KMS-11 (cell line): Measurements from ENCODE around the gene HIGD2A.

ENCODE experiments used
- H2AFZ ChIP-seq: fragments of 200-600 bp; sonication (generic); 2 replicates; pipeline ENCODE4 v1.6.1; 2016; ENCODE audit warnings: antibody characterized with exemption, mixed run types, low read depth
- H3K27ac ChIP-seq: fragments of 200-600 bp; sonication (generic); 2 replicates; pipeline ENCODE4 v1.6.1; 2016; ENCODE audit warnings: mild to moderate bottlenecking, mixed run types
- H3K27me3 ChIP-seq: fragments of 200-600 bp; sonication (generic); 2 replicates; pipeline ENCODE4 v1.6.1; 2017; ENCODE audit warnings: mild to moderate bottlenecking, low read depth, mixed run types, moderate library complexity; ENCODE audit not compliant: insufficient read depth
- H3K36me3 ChIP-seq: fragments of 200-600 bp; sonication (generic); 2 replicates; pipeline ENCODE4 v1.6.1; 2017; ENCODE audit warnings: mild to moderate bottlenecking, mixed run types; ENCODE audit not compliant: insufficient read depth
- H3K4me1 ChIP-seq: fragments of 200-600 bp; sonication (generic); 2 replicates; pipeline ENCODE4 v1.6.1; 2016; ENCODE audit warnings: mild to moderate bottlenecking, low read depth, mixed run types; ENCODE audit not compliant: poor library complexity, severe bottlenecking
- H3K4me2 ChIP-seq: fragments of 200-600 bp; sonication (generic); 2 replicates; pipeline ENCODE4 v1.7.0; 2016; ENCODE audit warnings: mild to moderate bottlenecking, mixed run types
- H3K4me3 ChIP-seq: fragments of 200-600 bp; sonication (generic); IDR thresholded peaks from 2 replicates; pipeline ENCODE4 v1.6.1; 2017; ENCODE audit warnings: low read depth, low read length, mixed read lengths; ENCODE audit not compliant: insufficient read depth
- H3K79me2 ChIP-seq: fragments of 200-600 bp; sonication (generic); 2 replicates; pipeline ENCODE4 v1.6.1; 2016; ENCODE audit warnings: low read depth, mixed run types; ENCODE audit not compliant: insufficient read depth
- H3K9ac ChIP-seq: fragments of 200-600 bp; sonication (generic); 2 replicates; pipeline ENCODE4 v1.6.1; 2016; ENCODE audit warnings: mild to moderate bottlenecking, mixed run types
- H4K20me1 ChIP-seq: fragments of 200-600 bp; sonication (generic); 2 replicates; pipeline ENCODE4 v1.6.1; 2016; ENCODE audit warnings: mild to moderate bottlenecking, mixed run types; ENCODE audit not compliant: insufficient read depth
- CTCF ChIP-seq: fragments of 200-600 bp; sonication (generic); conservative IDR thresholded peaks from 2 replicates; pipeline ENCODE4 v1.6.1; 2017; ENCODE audit warnings: low read depth, mild to moderate bottlenecking, antibody characterized with exemption, low read length, moderate library complexity, mixed read lengths

Gene HIGD2A

GRCh38 chr5:176432707-176433106, 44.2 kb downstream of the HIGD2A start:
- Histone ChIP-seq H3K27me3 (no peaks in the 10 kb centered on the region), H2AFZ (no peak overlapping the region), H3K27ac (no peak overlapping the region), H3K4me1 (peaks cover 18% of the 10 kb centered on the region), H3K36me3 (no peaks in the 10 kb centered on the region), H4K20me1 (no peaks in the 10 kb centered on the region), H3K9ac (no peak overlapping the region), H3K4me3 (no peak overlapping the region), H3K4me2 (no peak overlapping the region), H3K79me2 (no peaks in the 10 kb centered on the region)
- TF ChIP-seq CTCF = no peak

GRCh38 chr5:176436656-176437055, 48.1 kb downstream of the HIGD2A start:
- Histone ChIP-seq H3K4me2 (peak overlapping the region; percentile 57), H3K4me3 (no peak overlapping the region), H2AFZ (peak overlapping the region; percentile 17; the same call in 1 of the 2 replicates), H3K27ac (peak overlapping the region; percentile 76), H3K36me3 (no peaks in the 10 kb centered on the region), H3K9ac (peak overlapping the region; percentile 40), H3K4me1 (peaks cover 20% of the 10 kb centered on the region), H3K27me3 (no peaks in the 10 kb centered on the region), H4K20me1 (no peaks in the 10 kb centered on the region), H3K79me2 (no peaks in the 10 kb centered on the region)
- TF ChIP-seq CTCF = no peak

GRCh38 chr5:176438959-176439757, 50.6 kb downstream of the HIGD2A start:
- no peak for TF ChIP-seq CTCF
- no peak overlapping the region for H3K27ac ChIP-seq

More at GRCh38 chr5:176438959-176439757, 50.6 kb downstream of the HIGD2A start:
- Histone ChIP-seq H3K79me2 (no peaks in the 10 kb centered on the region), H3K4me1 (peaks cover 20% of the 10 kb centered on the region), H3K27me3 (no peaks in the 10 kb centered on the region), H3K36me3 (no peaks in the 10 kb centered on the region), H2AFZ (no peak overlapping the region), H3K4me2 (no peak overlapping the region), H3K4me3 (no peak overlapping the region), H3K9ac (no peak overlapping the region), H4K20me1 (no peaks in the 10 kb centered on the region)
